A172 (cell line): Measurements from ENCODE around the gene EXOC6B. TPM values are rescaled to one million over a fixed set of nuclear protein-coding genes. Genes with fewer than 3 reads are reported as not detected.

Experiments
- DNase-seq: peaks from one replicate; pipeline ENCODE4 v3.0.0-alpha.2; 2015; ENCODE audit warnings: low spot score
- total RNA-seq: library from RNA; depleted of rRNA; stranded (reverse); fragments of >200 nt; shearing (Covaris generic); gene quantifications from 2 replicates; pipeline ENCODE4 v1.2.3, GENCODE V29; 2014

The EXOC6B gene
- total RNA-seq, 1 experiment from 2014 or later, result 26.1 TPM

DNA sequence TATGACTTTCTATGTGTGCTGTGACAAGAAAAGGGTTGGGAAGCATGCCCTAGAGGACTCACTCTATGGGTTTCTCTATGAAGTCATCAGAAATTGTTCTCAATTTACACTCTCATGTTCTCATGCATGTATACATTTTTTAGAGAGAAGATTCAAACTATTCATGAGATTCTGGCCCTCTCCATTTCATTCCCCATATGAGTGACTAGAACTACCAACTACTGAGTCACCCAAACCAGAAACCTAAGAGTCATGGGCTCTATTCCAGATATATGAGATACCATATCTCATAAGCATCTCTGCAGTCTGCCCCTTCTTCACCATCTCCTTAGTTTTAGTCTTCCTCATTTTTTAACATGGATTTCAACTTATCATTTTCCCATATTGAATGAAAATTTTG lies 87.7 kb downstream of the EXOC6B start:
- DNase-seq, result no peak

DNA sequence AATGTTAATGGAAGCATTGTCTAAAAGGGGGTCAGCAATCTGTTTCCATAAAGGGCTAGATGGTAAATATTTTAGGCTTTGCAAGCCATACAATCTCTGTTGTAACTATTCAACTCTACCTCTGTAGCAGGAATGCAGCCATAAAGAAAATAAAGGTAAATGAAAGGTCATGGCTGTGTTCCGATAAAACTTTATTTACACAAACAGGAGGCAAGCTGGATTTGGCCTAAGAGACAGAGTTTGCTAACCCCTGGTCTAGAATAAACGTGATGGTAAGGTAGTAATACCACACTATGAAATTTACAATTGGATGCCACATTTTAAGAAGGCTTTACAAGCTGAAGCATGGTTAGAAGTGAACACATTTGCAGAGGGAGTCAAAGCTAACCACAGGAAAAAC lies 91.4 kb downstream of the EXOC6B start:
- no peak for DNase-seq

DNA sequence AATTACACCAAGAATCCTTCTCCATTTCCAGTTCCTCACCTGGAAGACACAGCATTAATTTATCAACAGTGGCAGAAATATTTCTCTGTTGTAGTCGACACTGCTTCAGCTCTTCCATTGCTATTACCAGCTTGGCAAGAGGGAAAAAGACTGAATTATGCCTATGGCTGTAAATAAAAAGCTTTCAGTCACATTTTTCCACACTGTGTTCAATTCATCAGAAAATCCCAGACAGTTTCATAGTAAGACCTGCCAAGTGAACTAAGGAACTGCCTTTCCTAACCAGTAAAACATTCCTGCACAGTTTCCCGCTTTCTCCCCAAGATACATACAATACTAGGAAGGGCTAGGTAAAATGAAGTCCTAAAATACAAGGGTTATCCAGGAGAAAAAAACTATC lies 94.7 kb downstream of the EXOC6B start:
- no peak for DNase-seq

DNA sequence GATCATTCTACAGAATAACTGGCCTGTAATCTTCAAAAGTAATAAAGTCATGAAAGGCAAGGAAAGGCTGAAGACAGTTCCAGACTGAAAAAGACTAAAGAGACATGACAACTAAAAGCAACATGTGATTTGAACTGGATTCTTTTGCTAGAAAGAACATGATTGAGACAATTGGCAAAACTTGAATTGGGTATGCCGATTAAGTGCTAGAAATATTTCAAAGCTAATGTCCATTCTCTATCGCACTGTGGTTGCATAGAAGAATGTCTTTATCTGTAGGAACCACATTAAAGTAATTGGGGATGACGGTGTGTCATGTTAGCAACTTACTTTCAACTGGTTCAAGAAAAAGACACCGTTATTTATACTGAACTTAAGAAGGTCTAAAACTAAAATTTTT lies 98.5 kb downstream of the EXOC6B start:
- DNase-seq, result no peak

DNA sequence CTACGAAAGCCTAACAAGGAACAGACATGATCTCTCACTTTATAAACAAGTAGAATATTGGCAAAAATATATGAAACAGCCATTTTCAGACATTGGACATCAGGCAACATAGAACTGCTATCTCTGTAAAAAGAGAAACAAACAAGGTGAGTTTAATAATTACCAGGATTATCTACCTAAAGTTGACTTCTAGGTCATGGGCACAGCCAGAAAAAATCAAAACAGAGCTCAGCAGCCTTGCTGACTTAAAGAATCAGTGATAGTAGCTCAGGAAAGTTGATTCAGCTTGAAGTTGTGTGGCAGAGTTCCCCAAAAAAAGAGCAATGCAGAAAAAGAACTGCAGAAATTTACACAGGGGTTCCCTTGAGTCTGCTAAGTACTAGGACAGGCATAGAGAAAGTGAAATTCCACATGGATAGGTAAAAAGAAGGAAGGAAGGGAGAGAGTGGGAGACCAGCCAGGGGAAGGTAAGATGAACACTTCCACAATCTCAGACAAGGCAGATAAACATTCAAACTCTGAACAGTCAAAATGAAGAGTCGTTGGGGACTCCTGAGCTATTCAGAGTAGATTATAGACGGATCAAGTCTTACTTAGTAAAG lies 102.0 kb downstream of the EXOC6B start:
- no peak for DNase-seq

DNA sequence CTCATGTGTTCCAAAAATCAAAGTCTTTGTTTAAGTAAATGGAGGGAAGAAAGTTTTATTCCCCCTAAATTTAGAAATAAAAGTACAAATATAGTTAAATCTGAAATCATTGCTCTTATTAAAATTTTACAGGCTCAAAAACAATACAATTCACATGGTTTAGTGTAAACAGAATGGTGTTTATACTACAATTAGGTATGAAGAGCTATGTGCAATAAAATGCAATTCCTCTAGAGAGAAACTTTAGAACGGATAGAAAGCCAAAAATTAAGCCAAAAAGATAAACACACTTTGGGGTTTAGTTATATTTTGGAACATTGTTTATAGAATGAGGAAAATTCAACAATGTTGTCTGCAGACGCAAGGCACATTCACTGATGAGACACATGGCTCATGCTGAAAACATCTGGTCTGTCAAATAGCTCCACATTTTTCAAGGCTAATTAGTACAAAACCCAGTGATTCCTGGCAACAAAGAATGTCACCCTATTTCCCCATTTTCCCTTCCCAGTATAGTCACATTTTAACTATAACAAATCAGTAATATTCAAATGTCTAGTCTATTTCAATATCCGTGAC lies 103.3 kb downstream of the EXOC6B start:
- peak; percentile 52 for DNase-seq

DNA sequence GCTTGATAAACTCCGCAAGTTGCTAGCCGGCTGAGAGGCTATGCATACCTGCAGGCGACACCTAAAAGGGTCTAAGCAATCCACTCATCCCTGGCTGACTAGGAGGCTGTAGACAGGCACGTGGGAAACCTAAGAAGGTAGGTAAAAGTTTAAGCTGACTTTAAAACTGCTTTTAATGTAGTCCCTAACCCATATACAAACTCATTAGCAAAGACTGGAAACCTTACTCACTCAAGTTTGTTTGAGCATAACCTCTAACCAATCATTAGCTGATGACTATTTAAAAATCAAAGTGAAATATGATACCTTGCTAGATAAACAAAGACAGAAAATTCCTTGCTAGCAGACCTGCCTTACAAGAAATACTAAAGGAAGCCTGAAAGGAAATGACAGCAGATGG lies 106.4 kb downstream of the EXOC6B start:
- DNase-seq, result no peak

DNA sequence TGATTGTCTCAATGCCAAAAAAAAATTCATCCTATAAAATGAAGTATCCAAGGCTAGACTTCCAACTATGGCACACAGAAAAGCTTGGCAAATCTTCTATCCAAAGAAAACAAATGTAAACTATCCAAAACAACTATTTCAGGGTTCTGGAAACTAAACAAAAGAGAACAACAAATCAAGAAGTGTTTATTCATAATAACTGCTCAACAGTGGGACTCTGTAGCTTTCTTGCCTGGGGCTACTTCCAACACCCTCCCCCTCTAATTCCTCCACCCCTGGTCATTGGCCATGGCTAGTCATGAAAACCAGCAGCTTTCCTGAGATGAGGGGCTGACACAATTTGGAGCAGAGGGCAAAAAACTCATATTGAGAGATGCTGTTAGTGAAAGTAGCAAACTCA lies 107.0 kb downstream of the EXOC6B start:
- DNase-seq, result no peak

DNA sequence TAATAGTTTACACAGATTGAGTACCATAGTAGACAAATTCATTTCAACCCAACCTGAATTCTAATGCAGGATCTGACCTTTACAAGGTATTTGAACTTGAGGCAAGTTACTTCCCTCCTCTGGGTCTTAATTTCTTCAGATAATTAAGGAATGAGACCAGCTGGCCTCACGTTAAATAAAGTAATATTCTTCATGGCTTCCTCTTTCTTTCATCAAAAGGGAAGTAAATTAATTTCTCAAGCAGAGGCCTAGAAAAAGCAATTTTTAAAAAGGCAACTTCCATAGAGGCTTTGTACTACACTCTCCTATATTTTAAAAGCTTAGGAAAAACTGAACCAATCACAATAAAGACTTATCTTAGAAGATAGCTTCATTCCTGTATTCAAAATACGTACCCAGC lies 109.2 kb downstream of the EXOC6B start:
- no peak for DNase-seq

DNA sequence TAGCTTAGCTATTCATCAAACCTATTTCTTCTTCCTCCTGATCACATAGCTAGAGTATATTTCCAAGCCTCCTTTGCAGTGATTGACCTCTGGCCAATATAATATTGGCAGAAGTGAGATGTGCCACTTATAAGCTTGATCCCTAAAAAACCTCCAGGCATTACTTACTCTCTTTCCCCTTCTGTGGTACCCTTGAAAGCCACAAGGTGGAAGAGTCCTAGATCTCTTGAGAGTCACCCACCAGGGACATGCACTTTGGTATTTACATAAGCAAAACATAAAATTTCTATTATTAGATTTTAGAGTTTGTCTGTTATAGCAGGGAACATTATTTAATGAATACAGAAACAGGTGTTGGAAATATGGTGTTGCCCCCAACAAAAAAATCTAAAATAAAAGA lies 112.0 kb downstream of the EXOC6B start:
- no peak for DNase-seq

DNA sequence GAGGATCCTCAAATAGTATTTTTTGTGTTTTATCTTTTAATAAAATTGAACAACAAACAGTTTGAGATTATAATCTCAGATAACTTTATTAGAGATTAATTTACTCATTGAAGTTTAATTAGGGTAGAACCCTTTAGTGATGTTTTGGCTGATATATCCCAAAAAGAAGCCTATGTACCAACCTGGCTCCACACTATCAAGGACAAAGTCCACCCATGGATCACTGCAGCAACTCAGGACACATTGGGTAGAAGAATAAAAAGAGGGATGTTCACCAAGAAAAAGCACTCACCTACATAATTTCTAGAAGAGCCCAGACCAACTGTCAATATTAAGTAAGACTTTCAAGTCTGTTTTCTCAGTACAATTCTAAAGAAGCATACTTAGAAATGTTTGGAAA lies 112.9 kb downstream of the EXOC6B start:
- no peak for DNase-seq

DNA sequence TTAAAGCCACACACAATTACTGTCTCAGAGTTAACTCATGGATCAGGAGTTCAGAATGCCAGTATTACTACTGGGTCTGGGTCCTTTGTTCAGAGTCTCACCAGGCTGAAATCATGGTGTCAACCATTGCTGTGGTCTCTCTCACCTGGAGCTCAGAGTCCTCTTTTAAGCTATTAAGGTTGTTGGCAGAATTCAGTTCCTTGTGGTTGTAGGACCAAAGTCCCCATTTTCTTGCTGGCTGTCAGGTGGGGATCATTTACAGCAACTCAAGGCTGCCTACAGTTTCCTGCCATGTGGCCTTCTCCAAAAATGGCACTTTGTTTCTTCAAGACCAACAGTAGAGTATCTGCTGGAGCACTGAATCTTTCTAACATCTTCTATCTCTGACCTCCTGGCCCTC lies 113.5 kb downstream of the EXOC6B start:
- no peak for DNase-seq

DNA sequence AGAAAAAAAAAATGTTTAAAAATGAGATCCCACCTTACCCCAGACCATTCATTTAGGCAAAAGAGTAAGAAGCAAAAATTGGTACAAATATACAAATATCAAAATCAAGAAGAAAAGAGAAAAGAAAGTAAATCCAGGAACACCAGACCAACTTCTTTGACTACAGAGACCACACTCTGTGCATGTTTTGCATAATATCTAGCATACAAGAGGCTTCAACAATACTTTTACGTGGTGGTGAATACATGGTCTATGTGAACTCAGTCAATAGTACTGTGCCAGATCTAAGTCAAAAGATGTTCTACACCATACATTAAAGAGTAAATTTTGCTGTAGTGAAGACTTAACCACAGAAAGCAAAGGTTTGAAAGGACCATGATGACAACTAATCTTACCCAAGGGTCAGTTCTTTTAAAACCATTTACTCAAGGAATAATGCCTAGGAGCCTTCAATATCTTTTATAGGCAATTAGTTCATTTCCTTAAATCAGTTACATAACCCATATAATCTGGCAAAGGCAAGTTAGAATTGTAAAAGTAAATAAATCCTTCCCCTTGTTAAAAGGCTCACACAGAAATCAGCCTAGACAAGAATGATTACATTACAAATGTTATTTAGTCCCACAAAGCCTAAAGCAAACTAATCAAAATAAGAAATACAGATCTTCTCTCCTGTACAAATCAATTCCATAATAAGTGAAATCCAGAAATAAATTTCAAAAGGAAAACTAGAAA lies 115.2 kb downstream of the EXOC6B start:
- no peak for DNase-seq

DNA sequence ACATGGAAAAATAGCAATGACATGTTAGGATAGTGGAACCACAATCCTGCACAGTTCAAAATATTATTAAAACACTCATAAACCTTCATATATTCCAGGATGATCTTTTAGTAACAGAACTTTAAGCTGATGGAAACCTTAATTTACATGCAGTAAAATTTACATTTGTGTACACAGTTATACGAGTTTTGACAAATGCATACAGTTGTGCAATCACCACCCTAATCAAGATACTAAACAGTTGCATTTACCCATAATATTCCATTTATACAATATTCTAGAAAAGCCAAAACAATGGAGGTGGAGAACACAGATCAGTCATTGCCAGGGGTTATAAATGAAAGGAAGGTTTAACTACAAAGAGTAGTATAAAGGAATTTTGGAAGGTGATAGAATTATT lies 117.6 kb downstream of the EXOC6B start:
- DNase-seq, result no peak

DNA sequence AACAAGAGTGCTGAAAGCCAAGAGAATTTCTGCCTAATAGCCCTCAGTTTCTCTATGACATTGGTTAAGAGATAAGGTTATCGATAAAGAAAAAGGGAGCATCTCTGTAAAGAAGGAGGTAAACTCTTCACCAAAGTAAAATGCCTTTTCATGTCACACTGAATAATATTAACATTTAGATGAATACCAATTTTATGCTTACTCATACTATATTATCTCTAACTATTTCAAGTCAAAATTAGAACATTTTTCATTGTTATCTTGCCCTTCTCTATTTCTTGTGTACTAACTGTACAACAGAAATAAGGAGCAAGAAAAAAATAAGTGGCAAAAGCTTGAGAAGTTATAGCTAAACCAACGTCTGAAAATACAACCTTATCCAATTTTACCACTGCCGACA lies 127.5 kb downstream of the EXOC6B start:
- DNase-seq, result no peak

DNA sequence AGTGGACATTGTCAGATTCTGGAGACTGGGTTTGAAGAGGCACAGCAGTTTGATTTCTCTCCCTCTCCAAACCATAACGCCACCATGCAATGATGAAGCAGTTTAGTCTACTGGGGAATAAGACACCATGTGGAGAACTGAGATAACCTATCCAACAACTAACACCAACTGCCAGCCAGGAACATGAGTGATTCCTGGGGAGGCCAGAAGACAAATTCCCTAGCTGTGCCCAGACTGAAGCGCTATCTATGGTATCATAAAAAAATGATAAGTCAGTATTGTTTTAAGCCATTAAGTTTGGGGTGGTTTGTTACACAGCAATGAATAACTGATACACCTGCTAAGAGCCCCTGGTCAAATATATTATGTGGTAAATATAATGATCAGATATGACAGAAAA lies 129.3 kb downstream of the EXOC6B start:
- DNase-seq, result no peak

DNA sequence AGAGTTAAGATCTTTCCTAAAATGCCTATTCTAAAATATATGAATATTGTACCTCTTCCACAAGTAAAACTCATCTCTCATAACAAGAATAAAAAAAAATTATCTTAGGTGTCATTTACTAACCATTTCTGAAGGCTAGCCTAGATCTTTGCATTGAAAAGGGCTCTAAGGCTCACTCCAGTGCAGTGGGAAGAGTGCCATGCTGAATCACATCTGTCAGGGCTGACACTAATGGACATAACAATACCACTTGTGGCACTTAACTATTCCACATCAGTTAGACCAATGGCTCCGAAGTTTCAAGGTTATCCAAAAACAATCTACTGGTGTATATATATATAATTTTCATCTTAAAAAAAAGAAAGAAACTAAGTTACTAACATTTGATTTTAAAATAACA lies 130.2 kb downstream of the EXOC6B start:
- no peak for DNase-seq

DNA sequence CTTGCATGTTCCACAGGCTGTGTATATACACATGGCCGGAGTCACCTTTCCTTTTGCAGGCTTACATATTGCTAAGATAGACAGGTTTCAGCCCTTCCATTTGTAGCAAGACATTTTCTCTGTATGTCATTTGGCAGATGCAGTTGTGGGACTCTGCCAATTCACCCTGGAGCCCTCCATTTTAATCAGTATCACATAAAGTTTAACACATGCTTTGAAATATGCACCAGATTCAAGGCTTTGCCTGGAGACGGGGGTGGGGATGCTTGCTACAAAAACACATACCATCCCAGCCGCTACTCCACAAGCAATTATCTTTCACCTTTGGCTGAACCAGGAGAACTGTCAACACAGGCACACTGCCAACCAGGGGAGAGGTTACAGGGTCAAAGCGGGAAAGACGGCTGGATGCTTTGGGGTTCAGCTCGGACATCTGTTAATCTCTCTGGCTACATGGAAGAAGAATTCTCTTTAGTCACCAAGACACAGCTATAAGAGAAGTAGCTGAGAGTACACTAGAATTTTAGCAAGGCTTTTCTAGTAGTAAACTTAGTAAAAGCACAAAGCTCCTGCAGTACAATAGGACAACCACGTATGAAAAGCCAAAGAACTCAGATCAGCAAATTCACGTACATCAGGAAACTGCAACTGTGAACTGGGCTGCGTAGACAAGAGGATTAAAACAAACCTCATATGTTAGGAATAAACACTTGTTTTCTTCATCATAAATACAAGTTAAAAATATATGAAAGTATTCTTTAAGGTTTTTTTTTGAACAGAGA lies 130.9 kb downstream of the EXOC6B start:
- peak; percentile 29 for DNase-seq

DNA sequence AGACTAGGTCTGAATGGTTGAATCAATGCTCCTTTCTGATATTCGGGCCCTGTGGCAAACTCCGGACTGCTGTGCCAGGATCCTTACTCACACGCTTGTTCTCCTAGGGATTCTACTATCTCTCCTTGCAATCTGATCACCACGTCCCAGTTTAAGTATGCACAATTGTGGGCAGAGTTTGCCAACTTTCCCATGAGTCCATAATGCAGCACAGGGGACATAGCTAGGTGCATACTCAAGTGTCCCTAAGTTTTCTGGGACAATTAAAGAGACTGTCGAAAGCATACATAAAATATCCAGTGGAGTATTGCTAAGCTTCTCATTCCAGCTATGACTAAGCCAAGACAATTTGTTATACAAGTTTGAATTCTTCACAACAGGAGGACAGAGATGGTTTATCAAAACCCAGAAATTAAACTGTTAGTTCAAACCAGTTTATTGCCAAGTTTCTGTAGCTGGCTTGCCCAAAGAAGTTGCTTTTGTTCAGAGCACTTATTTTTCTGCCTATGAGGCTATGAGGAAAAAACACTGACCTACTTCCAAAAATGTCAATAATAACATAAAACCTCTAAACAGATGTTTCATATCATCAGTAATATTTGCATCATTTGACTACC lies 136.1 kb downstream of the EXOC6B start:
- DNase-seq, result no peak

DNA sequence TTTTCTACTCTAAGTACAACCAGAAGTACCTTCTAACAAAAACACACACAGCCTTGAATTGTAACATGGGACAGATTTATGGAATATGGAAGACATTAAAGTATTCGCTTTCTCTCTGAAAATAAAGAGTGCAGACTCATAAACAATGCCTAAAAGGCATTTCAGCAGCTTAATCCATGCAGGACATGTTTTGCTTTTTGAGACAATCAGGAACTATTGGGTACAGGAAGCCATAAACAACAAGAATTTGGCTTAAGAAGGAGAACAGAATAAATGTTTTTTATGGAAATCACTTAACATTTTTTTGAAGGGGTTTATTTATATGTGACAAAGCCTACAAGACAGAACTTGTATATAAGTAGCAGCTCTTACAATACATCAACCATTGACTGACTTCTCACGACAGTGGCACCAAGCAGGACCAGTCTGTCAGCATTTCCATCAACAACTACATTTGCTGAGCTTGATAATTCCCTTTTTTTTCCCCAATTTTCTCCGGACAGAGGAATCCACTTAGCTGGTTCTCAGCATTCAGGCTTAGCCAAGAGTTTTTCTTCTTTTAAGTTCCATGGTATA lies 140.1 kb downstream of the EXOC6B start:
- no peak for DNase-seq

DNA sequence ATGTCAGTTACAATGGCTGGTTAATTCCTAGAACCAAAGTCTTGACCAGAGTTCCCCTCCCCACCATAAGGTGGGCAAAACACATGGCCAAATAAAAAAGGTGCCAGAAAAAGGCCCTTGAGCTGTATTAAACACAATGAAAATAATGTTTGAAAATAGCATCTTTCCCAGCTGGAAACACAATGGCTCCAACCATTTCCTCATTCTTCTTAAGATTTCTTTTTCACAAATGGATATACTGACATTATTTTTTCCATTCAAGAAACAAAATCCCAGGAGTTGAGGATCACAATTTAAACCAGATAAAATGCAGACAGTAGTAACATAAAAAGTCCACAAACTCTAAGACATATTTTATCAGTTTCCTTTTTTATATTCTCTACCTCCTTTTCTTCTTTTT lies 143.8 kb downstream of the EXOC6B start:
- no peak for DNase-seq
